ENCODE results near the gene EPN1.

EPN1 gene

GRCh38 chr19:55659822-55660221, 15.2 kb upstream of the EPN1 start:
- H3K9me3 ChIP-seq (ENCODE audit: low read length): no peaks in the 10 kb centered on the region
- H3K4me3 ChIP-seq (ENCODE audit: low read length): no peak overlapping the region
- peaks cover 59% of the 10 kb centered on the region for H3K36me3 ChIP-seq (ENCODE audit: insufficient read depth, low read length)
- peaks cover 25% of the 10 kb centered on the region for H3K4me1 ChIP-seq (ENCODE audit: insufficient read depth, low read length)
- no peak overlapping the region for H2AFZ ChIP-seq (ENCODE audit: low read depth, low read length)
- no peaks in the 10 kb centered on the region for H3K27me3 ChIP-seq (ENCODE audit: insufficient read depth, low read length)

DNA sequence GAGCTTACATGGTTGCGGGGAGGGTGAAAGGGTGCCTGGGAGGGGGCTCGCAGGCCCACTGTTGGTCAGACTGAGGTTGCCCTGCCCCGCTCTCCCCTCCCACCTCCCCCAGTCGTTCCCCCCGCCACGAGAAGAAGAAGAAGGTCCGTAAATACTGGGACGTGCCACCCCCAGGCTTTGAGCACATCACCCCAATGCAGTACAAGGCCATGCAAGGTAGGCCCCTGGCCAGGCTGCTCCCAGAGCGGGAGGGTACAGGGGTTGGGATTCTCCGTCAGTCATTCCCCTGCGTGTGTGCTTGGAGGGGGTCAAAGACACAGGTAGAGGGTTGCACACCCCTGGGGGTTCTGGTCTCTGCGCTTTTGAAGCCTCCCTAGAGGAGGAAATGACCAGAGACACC, 14.6 kb upstream of the EPN1 start:
- Histone ChIP-seq H3K9me3 (ENCODE audit: low read length) (no peaks in the 10 kb centered on the region), H3K27me3 (ENCODE audit: insufficient read depth, low read length) (no peaks in the 10 kb centered on the region), H3K36me3 (ENCODE audit: insufficient read depth, low read length) (peaks cover 61% of the 10 kb centered on the region), H3K4me3 (ENCODE audit: low read length) (no peak overlapping the region), H3K4me1 (ENCODE audit: insufficient read depth, low read length) (peaks cover 25% of the 10 kb centered on the region), H2AFZ (ENCODE audit: low read depth, low read length) (no peak overlapping the region)

- H2AFZ ChIP-seq (ENCODE audit: low read depth, low read length): no peak overlapping the region
- no peaks in the 10 kb centered on the region for H3K9me3 ChIP-seq (ENCODE audit: low read length)
- peaks cover 65% of the 10 kb centered on the region for H3K36me3 ChIP-seq (ENCODE audit: insufficient read depth, low read length)
- no peaks in the 10 kb centered on the region for H3K27me3 ChIP-seq (ENCODE audit: insufficient read depth, low read length)
- H3K4me3 ChIP-seq (ENCODE audit: low read length): no peak overlapping the region
- H3K4me1 ChIP-seq (ENCODE audit: insufficient read depth, low read length): peaks cover 20% of the 10 kb centered on the region
Measured at GRCh38 chr19:55660991-55661390, 14.0 kb upstream of the EPN1 start.

DNA sequence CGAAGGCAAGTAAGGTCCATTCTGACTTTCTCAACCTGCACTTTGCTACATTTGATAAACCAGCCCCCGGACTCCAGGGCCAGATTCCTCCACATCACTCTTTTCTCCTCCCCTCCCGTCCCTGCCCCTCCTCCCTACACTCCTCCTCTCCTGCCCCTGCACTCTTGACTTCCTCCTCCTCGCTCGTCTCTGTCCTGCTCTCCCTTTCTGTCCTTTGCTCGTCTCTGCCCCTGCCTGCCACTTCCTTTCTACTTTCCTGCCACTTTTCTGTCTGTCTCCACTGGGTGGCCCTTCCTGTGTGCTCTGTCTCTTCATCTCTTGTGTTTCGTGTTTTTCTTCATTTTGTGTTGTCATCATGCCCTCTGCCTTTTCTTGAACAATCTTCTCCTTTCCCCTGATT, 13.2 kb upstream of the EPN1 start:
- Histone ChIP-seq H3K36me3 (ENCODE audit: insufficient read depth, low read length) (peaks cover 73% of the 10 kb centered on the region), H3K27me3 (ENCODE audit: insufficient read depth, low read length) (no peaks in the 10 kb centered on the region), H3K4me3 (ENCODE audit: low read length) (no peak overlapping the region), H3K4me1 (ENCODE audit: insufficient read depth, low read length) (peaks cover 12% of the 10 kb centered on the region), H3K9me3 (ENCODE audit: low read length) (no peaks in the 10 kb centered on the region), H2AFZ (ENCODE audit: low read depth, low read length) (no peak overlapping the region)

GRCh38 chr19:55663846-55664536, 11.0 kb upstream of the EPN1 start:
- Histone ChIP-seq H3K9me3 (ENCODE audit: low read length) (no peaks in the 10 kb centered on the region), H3K4me1 (ENCODE audit: insufficient read depth, low read length) (no peaks in the 10 kb centered on the region), H3K27me3 (ENCODE audit: insufficient read depth, low read length) (no peaks in the 10 kb centered on the region), H2AFZ (ENCODE audit: low read depth, low read length) (no peak overlapping the region), H3K4me3 (ENCODE audit: low read length) (no peak overlapping the region), H3K36me3 (ENCODE audit: insufficient read depth, low read length) (peaks cover 88% of the 10 kb centered on the region)

GRCh38 chr19:55666343-55667005, 8.6 kb upstream of the EPN1 start:
- Histone ChIP-seq H3K36me3 (ENCODE audit: insufficient read depth, low read length) (peaks cover 86% of the 10 kb centered on the region), H3K9me3 (ENCODE audit: low read length) (no peaks in the 10 kb centered on the region), H3K27me3 (ENCODE audit: insufficient read depth, low read length) (no peaks in the 10 kb centered on the region)

GRCh38 chr19:55667006-55667381, 8.0 kb upstream of the EPN1 start:
- H3K27me3 ChIP-seq (ENCODE audit: insufficient read depth, low read length): no peaks in the 10 kb centered on the region
- H3K4me1 ChIP-seq (ENCODE audit: insufficient read depth, low read length): no peaks in the 10 kb centered on the region
- no peak overlapping the region for H2AFZ ChIP-seq (ENCODE audit: low read depth, low read length)
- no peak overlapping the region for H3K4me3 ChIP-seq (ENCODE audit: low read length)
- H3K36me3 ChIP-seq (ENCODE audit: insufficient read depth, low read length): peaks cover 83% of the 10 kb centered on the region
- no peaks in the 10 kb centered on the region for H3K9me3 ChIP-seq (ENCODE audit: low read length)

More at GRCh38 chr19:55666343-55667005, 8.6 kb upstream of the EPN1 start:
- Histone ChIP-seq H3K4me1 (ENCODE audit: insufficient read depth, low read length) (no peaks in the 10 kb centered on the region), H2AFZ (ENCODE audit: low read depth, low read length) (no peak overlapping the region), H3K4me3 (ENCODE audit: low read length) (no peak overlapping the region)

GRCh38 chr19:55667511-55667910, 7.5 kb upstream of the EPN1 start:
- Histone ChIP-seq H3K4me1 (ENCODE audit: insufficient read depth, low read length) (no peaks in the 10 kb centered on the region), H3K36me3 (ENCODE audit: insufficient read depth, low read length) (peaks cover 79% of the 10 kb centered on the region), H3K27me3 (ENCODE audit: insufficient read depth, low read length) (no peaks in the 10 kb centered on the region), H2AFZ (ENCODE audit: low read depth, low read length) (no peak overlapping the region), H3K4me3 (ENCODE audit: low read length) (no peak overlapping the region), H3K9me3 (ENCODE audit: low read length) (no peaks in the 10 kb centered on the region)

DNA sequence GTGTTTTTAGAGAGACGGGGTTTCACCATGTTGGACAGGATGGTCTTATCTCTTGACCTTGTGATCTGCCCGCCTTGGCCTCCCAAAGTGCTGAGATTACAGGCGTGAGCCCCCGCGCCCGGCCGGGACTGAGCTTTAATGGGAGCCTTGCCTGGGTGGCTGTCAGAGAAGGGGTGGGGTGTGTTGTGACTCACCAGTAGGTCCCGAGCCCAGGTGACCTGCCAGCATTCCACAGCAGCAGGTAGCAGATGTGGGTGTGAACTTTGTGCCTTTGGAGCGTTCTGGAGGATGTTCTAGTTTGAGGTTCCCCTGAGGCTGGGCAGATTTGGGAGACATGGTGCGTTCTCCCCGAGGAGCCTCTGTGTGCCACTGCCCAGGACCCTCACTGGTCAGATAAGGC, 7.1 kb upstream of the EPN1 start:
- H3K36me3 ChIP-seq (ENCODE audit: insufficient read depth, low read length): peaks cover 75% of the 10 kb centered on the region
- no peak overlapping the region for H2AFZ ChIP-seq (ENCODE audit: low read depth, low read length)
- H3K27me3 ChIP-seq (ENCODE audit: insufficient read depth, low read length): no peaks in the 10 kb centered on the region
- no peak overlapping the region for H3K4me3 ChIP-seq (ENCODE audit: low read length)
- H3K4me1 ChIP-seq (ENCODE audit: insufficient read depth, low read length): no peaks in the 10 kb centered on the region
- H3K9me3 ChIP-seq (ENCODE audit: low read length): no peaks in the 10 kb centered on the region

- Histone ChIP-seq H3K9me3 (ENCODE audit: low read length) (no peaks in the 10 kb centered on the region), H2AFZ (ENCODE audit: low read depth, low read length) (no peak overlapping the region), H3K27me3 (ENCODE audit: insufficient read depth, low read length) (no peaks in the 10 kb centered on the region), H3K4me1 (ENCODE audit: insufficient read depth, low read length) (peaks cover 8% of the 10 kb centered on the region), H3K36me3 (ENCODE audit: insufficient read depth, low read length) (peaks cover 73% of the 10 kb centered on the region), H3K4me3 (ENCODE audit: low read length) (no peak overlapping the region)
Measured at GRCh38 chr19:55668603-55669348, 6.2 kb upstream of the EPN1 start.

GRCh38 chr19:55669418-55670279, 5.4 kb upstream of the EPN1 start:
- Histone ChIP-seq H2AFZ (ENCODE audit: low read depth, low read length) (no peak overlapping the region), H3K4me1 (ENCODE audit: insufficient read depth, low read length) (peaks cover 13% of the 10 kb centered on the region), H3K27me3 (ENCODE audit: insufficient read depth, low read length) (no peaks in the 10 kb centered on the region), H3K9me3 (ENCODE audit: low read length) (no peaks in the 10 kb centered on the region), H3K4me3 (ENCODE audit: low read length) (no peak overlapping the region), H3K36me3 (ENCODE audit: insufficient read depth, low read length) (peaks cover 67% of the 10 kb centered on the region)

DNA sequence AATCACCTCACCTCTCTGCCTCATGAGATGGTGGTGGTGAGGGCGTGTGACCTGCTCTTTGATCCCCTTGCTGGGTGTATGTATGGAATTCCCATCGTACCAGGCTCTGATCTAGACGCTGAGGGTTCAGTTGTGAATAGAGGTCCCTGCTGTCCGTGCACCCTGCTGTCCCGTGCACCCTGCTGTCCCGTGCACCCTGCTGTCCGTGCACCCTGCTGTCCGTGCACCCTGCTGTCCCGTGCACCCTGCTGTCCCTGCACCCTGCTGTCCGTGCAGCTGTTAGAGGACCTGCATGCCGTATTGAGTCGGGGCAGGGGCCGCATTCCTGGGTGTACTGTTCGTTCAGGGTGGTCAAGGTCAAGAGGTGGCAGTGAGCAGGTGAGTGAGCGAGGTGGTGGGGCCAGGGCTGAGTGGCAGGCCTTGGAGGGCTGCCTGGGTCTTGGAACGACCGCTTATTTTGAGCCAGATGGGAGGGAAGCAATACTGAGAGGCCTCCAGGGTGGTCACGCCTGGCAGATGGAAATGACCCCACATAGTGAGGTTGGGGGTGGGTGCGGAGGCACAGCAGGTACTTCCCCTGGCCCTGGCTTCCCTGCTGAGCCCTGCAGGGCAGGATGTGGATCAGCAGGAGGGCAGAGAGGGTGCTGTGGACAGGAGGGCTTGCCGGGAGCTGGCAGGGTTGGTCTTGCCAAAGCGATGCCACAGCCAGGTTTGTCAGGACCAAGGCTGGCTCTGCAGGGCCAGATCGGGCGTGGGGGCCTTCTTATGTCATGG, 4.6 kb upstream of the EPN1 start:
- Histone ChIP-seq H3K36me3 (ENCODE audit: insufficient read depth, low read length) (peaks cover 64% of the 10 kb centered on the region), H3K4me1 (ENCODE audit: insufficient read depth, low read length) (peaks cover 13% of the 10 kb centered on the region), H2AFZ (ENCODE audit: low read depth, low read length) (no peak overlapping the region), H3K9me3 (ENCODE audit: low read length) (no peaks in the 10 kb centered on the region), H3K4me3 (ENCODE audit: low read length) (no peak overlapping the region), H3K27me3 (ENCODE audit: insufficient read depth, low read length) (no peaks in the 10 kb centered on the region)

Data from neuron (in vitro differentiated cells).